HEK293 (cell line): ENCODE data around the gene OPCML.

Experiments used
- CTCF ChIA-PET: fragments of 350-600 bp; formaldehyde crosslinking; extraction: SDS; loops from one replicate; lab custom pipeline; 2021; ENCODE audit warnings: antibody characterized with exemption; lab: Yijun Ruan, JAX
- POLR2A ChIA-PET: fragments of 300-600 bp; formaldehyde crosslinking; extraction: SDS; loops from one replicate; lab custom pipeline; 2020; ENCODE audit warnings: antibody characterized with exemption, inconsistent platforms; lab: Yijun Ruan, JAX
- H3K27ac ChIP-seq: fragments of 200-500 bp; sonication (Bioruptor generic); 2 replicates; pipeline ENCODE4 v1.5.1; 2014; ENCODE audit warnings: low read depth, low read length, control low read depth, inconsistent platforms; ENCODE audit errors: extremely low read depth
- H3K36me3 ChIP-seq, 2 experiments: fragments of 200-500 bp in 1 of 2; sonication (Bioruptor generic) in 1 of 2; 1 replicate in 1 of 2; 2 replicates in 1 of 2; pipeline ENCODE4 v1.5.1; 2014 to 2017; ENCODE audit warnings: inconsistent platforms in 2 of 2, low read length in 2 of 2; ENCODE audit not compliant: control insufficient read depth in 2 of 2, insufficient read depth in 1 of 2
- H3K4me1 ChIP-seq: fragments of 200-500 bp; sonication (Bioruptor generic); 2 replicates; pipeline ENCODE4 v1.5.1; 2014; ENCODE audit warnings: mild to moderate bottlenecking, low read length, inconsistent platforms; ENCODE audit not compliant: control insufficient read depth, insufficient read depth
- H3K4me3 ChIP-seq: 2 replicates; pipeline ENCODE4 v1.5.1; 2011; ENCODE audit warnings: low read depth, mild to moderate bottlenecking, control low read depth, low read length, moderate library complexity
- H3K9me3 ChIP-seq: fragments of 200-500 bp; sonication (Bioruptor generic); 2 replicates; pipeline ENCODE4 v1.5.1; 2014; ENCODE audit warnings: low read depth, low read length, inconsistent platforms; ENCODE audit not compliant: control insufficient read depth, insufficient read depth
- GLI4 ChIP-seq: fragments of 450-650 bp; formaldehyde crosslinking; IDR thresholded peaks from 2 replicates; pipeline ENCODE4 v1.5.1; 2016; ENCODE audit warnings: missing biosample characterization, missing genetic modification characterization
- INSM2 ChIP-seq: fragments of 450-650 bp; formaldehyde crosslinking; IDR thresholded peaks from 2 replicates; pipeline ENCODE4 v1.5.1; 2016; ENCODE audit warnings: missing biosample characterization, missing genetic modification characterization
- KLF7 ChIP-seq: fragments of 450-650 bp; formaldehyde crosslinking; IDR thresholded peaks from 2 replicates; pipeline ENCODE4 v1.5.1; 2016; ENCODE audit warnings: missing biosample characterization, missing genetic modification characterization, borderline replicate concordance
- PATZ1 ChIP-seq: fragments of 450-650 bp; formaldehyde crosslinking; IDR thresholded peaks from 2 replicates; pipeline ENCODE4 v1.5.1; 2016; ENCODE audit warnings: missing biosample characterization, missing genetic modification characterization
- YY2 ChIP-seq: fragments of 450-650 bp; formaldehyde crosslinking; IDR thresholded peaks from 2 replicates; pipeline ENCODE4 v1.5.1; 2016; ENCODE audit warnings: missing biosample characterization, missing genetic modification characterization
- ZNF175 ChIP-seq: fragments of 450-650 bp; formaldehyde crosslinking; IDR thresholded peaks from 2 replicates; pipeline ENCODE4 v1.5.1; 2016; ENCODE audit warnings: missing biosample characterization, missing genetic modification characterization
- ZNF239 ChIP-seq: fragments of 450-650 bp; formaldehyde crosslinking; IDR thresholded peaks from 2 replicates; pipeline ENCODE4 v1.5.1; 2016; ENCODE audit warnings: missing biosample characterization, missing genetic modification characterization
- ZNF24 ChIP-seq: fragments of 450-650 bp; formaldehyde crosslinking; IDR thresholded peaks from 2 replicates; pipeline ENCODE4 v1.5.1; 2016; ENCODE audit warnings: missing biosample characterization, missing genetic modification characterization
- ZNF266 ChIP-seq: fragments of 450-650 bp; formaldehyde crosslinking; IDR thresholded peaks from 2 replicates; pipeline ENCODE4 v1.5.1; 2016; ENCODE audit warnings: missing biosample characterization, missing genetic modification characterization, low read depth
- ZNF280D ChIP-seq: fragments of 450-650 bp; formaldehyde crosslinking; IDR thresholded peaks from 2 replicates; pipeline ENCODE4 v1.5.1; 2016; ENCODE audit warnings: missing biosample characterization, missing genetic modification characterization
- ZNF473 ChIP-seq: fragments of 450-650 bp; formaldehyde crosslinking; IDR thresholded peaks from 2 replicates; pipeline ENCODE4 v1.5.1; 2017; ENCODE audit warnings: missing biosample characterization, missing genetic modification characterization
- ZNF48 ChIP-seq: fragments of 450-650 bp; formaldehyde crosslinking; IDR thresholded peaks from 2 replicates; pipeline ENCODE4 v1.5.1; 2016; ENCODE audit warnings: missing biosample characterization, missing genetic modification characterization
- ZNF544 ChIP-seq: fragments of 450-650 bp; formaldehyde crosslinking; IDR thresholded peaks from 2 replicates; pipeline ENCODE4 v1.5.0; 2017; ENCODE audit warnings: missing biosample characterization, missing genetic modification characterization
- ZNF664 ChIP-seq: fragments of 450-650 bp; formaldehyde crosslinking; IDR thresholded peaks from 2 replicates; pipeline ENCODE4 v1.5.1; 2016; ENCODE audit warnings: missing biosample characterization, missing genetic modification characterization
- ZNF704 ChIP-seq: fragments of 450-650 bp; formaldehyde crosslinking; IDR thresholded peaks from 2 replicates; pipeline ENCODE4 v1.5.1; 2016; ENCODE audit warnings: missing biosample characterization, missing genetic modification characterization
- ZSCAN5A ChIP-seq: fragments of 450-650 bp; formaldehyde crosslinking; IDR thresholded peaks from 2 replicates; pipeline ENCODE4 v1.5.1; 2016; ENCODE audit warnings: missing biosample characterization, missing genetic modification characterization

Gene OPCML

GRCh38 chr11:132653237-132653636, 879.1 kb downstream of the OPCML start:
- no peak overlapping the region for H3K27ac ChIP-seq
- TF ChIP-seq ZNF280D (tag by site-specific recombination) (no peak), ZSCAN5A (tag by site-specific recombination) (no peak), ZNF239 (tag by site-specific recombination) (no peak), INSM2 (no peak), YY2 (tag by site-specific recombination) (no peak), ZNF24 (no peak)
- TF ChIP-seq, all 188 proteins: peak for 0
- no peaks in the 10 kb centered on the region for H3K36me3 ChIP-seq
- H3K4me1 ChIP-seq, result no peaks in the 10 kb centered on the region
- H3K4me3 ChIP-seq, result no peak overlapping the region
- POLR2A ChIA-PET, result no interaction called here
- CTCF ChIA-PET, result no interaction called here
- H3K9me3 ChIP-seq, result no peaks in the 10 kb centered on the region

- ChIA-PET CTCF (interaction anchor here (0.6 to 1.1 kb wide), 2 partner anchors 18 to 222 kb away, joined by 3 to 4 read pairs; no protein-coding TSS in a partner anchor), POLR2A (no interaction called here)
- no peaks in the 10 kb centered on the region for H3K36me3 ChIP-seq
- no peak overlapping the region for H3K27ac ChIP-seq
- no peak overlapping the region for H3K4me3 ChIP-seq
- no peaks in the 10 kb centered on the region for H3K9me3 ChIP-seq
- TF ChIP-seq ZNF704 (tag by site-specific recombination) (no peak), ZNF664 (tag by site-specific recombination) (no peak), ZNF544 (no peak), ZNF175 (tag by site-specific recombination) (no peak)
- H3K4me1 ChIP-seq, result no peaks in the 10 kb centered on the region
These were observed 881.2 kb downstream of the OPCML start for GRCh38 chr11:132650969-132651720.

- H3K36me3 ChIP-seq, result no peaks in the 10 kb centered on the region
These were observed 883.0 kb downstream of the OPCML start for GRCh38 chr11:132649277-132649676.

More at GRCh38 chr11:132649277-132649676, 883.0 kb downstream of the OPCML start:
- no peaks in the 10 kb centered on the region for H3K9me3 ChIP-seq
- H3K27ac ChIP-seq, result no peak overlapping the region
- ChIA-PET POLR2A (no interaction called here), CTCF (no interaction called here)
- H3K4me1 ChIP-seq, result peaks cover 3% of the 10 kb centered on the region; the same call in 1 of the 2 replicates
- no peak overlapping the region for H3K4me3 ChIP-seq
- no peak for TF ChIP-seq ZNF48 (tag by site-specific recombination)
- no peak for TF ChIP-seq ZNF473
- no peak for TF ChIP-seq ZNF266 (tag by site-specific recombination)
- no peak for TF ChIP-seq GLI4 (tag by site-specific recombination)
- TF ChIP-seq PATZ1 (tag by site-specific recombination), result no peak
- no peak for TF ChIP-seq KLF7 (tag by site-specific recombination)
